HAP-1 (cell line): ENCODE results near the gene ACTR3C.
"Not testable (repeated sequence)": the region's sequence is repeated elsewhere in the genome, so short reads cannot be mapped to it uniquely, and the experiment has no call there.

Experiments
- DNase-seq, 2 experiments: peaks; one replicate each; pipeline ENCODE4 v3.0.0-alpha.2; 2016 to 2020; ENCODE audit warnings: low spot score in 2 of 2
- H3K27me3 ChIP-seq: fragments of 250-450 bp; sonication (Bioruptor Pico); 2 replicates; pipeline ENCODE4 v1.5.1; 2020; ENCODE audit warnings: low read depth, mild to moderate bottlenecking, moderate library complexity
- H3K36me3 ChIP-seq: fragments of 250-450 bp; sonication (Bioruptor Pico); replicated peaks from 2 replicates; pipeline ENCODE4 v1.5.1; 2020; ENCODE audit warnings: mild to moderate bottlenecking
- H3K4me1 ChIP-seq: fragments of 250-450 bp; sonication (Bioruptor Pico); 2 replicates; pipeline ENCODE4 v1.5.1; 2020; ENCODE audit warnings: mild to moderate bottlenecking
- H3K4me3 ChIP-seq: fragments of 250-450 bp; sonication (Bioruptor Pico); 2 replicates; pipeline ENCODE4 v1.5.1; 2020; ENCODE audit warnings: mild to moderate bottlenecking, moderate library complexity
- H3K9me3 ChIP-seq: fragments of 250-450 bp; sonication (Bioruptor Pico); 2 replicates; pipeline ENCODE4 v1.5.1; 2020; ENCODE audit warnings: mild to moderate bottlenecking, moderate library complexity
- in situ Hi-C: fragments of 300-500 bp; cut with MboI; formaldehyde crosslinking; loops from 3 replicates; pipeline ENCODE4 v1.14.3; 2020; ENCODE audit warnings: low sequenced_read_pairs, inconsistent platforms, mixed read lengths

ACTR3C gene

DNA sequence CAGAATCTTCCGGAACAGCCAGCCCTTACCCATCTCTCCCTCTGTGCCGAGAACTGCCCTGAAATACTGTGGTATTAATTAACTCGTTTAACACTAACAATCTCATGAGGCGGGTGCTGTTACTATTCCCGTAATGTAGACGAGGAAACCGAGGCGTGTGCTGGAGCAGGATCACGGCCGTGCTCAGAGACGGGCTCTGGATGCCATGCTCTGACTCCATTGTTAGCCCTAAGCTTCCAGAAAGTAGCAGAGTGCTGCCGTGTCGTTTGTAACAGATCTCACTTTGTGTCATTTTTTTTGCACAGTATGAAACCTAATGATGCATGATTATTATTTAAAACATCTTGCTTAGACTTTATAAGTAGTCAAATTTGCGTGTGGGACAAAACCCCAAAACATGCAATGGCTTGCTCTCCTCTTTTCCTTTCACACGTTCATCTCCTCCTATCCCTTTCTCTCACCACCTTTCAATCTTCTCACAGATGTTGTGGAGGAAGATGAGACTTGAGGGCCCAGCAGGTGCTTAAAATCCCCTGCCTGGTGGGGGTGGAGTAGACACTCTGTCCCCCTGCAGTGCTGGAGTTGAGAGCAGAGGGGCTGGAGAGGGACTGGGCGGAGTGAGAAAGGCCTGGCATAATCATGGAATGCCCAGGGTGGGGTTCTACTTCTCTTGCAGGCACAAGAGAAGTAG, 482 bp upstream of the ACTR3C start:
- DNase-seq, result no peak
- H3K4me3 ChIP-seq, result no peak overlapping the region
- in situ Hi-C loops, result no loop called here
- H3K27me3 ChIP-seq, result no peaks in the 10 kb centered on the region
- H3K36me3 ChIP-seq, result no peaks in the 10 kb centered on the region
- no peaks in the 10 kb centered on the region for H3K4me1 ChIP-seq
- H3K9me3 ChIP-seq, result no peaks in the 10 kb centered on the region

GRCh38 chr7:150322114-150322832, 1.1 kb downstream of the ACTR3C start:
- H3K27me3 ChIP-seq, result no peaks in the 10 kb centered on the region
- in situ Hi-C loops, result no loop called here
- H3K4me3 ChIP-seq, result no peak overlapping the region
- no peak for DNase-seq
- no peaks in the 10 kb centered on the region for H3K4me1 ChIP-seq
- H3K36me3 ChIP-seq, result no peaks in the 10 kb centered on the region
- no peaks in the 10 kb centered on the region for H3K9me3 ChIP-seq

DNA sequence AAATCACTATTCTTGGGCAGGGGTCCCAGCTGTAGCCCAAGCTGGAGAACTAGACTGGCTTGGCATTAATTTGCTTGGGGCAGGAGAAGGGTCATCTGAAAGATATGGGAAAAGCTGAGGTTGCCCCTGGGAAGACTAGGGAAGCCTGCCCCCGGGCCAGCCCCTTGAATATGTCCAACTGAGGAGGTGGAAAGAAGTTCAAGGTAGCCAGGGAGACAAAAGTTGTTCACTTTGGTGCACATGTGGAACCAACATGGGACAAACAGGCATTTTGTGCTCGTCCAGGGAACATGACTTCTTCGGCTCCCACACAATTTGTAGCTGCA, 1.6 kb downstream of the ACTR3C start:
- H3K9me3 ChIP-seq, result no peaks in the 10 kb centered on the region
- no peaks in the 10 kb centered on the region for H3K4me1 ChIP-seq
- no peak for DNase-seq
- H3K27me3 ChIP-seq, result no peaks in the 10 kb centered on the region
- in situ Hi-C loops, result no loop called here
- H3K36me3 ChIP-seq, result no peaks in the 10 kb centered on the region
- no peak overlapping the region for H3K4me3 ChIP-seq

DNA sequence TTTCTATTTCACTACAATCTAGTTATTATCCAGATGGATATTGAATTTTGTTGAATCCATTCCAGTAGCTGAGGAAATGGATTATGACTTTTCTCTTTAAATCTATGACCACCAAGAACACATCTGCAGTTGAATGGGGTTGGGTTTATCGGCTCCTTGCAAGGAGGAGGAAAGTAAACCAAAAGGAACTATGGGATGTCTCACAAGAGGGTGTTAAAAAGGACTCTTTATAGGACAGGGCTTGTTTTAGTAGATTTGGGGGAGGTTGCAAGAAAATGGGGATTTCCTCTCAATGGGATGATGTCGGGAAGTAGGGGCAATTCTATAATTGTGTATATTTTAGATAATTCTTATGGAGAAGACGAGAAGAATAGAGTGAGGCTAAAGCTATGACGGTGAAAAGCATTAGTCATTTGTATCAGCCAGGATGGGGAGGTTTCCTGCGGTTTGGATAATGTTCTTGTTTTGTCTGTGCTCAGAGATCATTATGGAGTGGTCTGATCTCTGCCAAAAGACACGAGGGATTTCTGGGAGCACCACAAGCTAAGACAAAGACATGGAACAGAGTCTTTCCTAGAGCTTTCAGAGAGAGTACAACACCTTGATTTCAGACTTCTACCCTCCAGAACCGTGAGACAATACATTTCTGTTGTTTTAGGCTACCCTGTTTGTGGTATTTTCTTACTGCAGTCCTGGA, 5.4 kb downstream of the ACTR3C start:
- DNase-seq, result no peak
- in situ Hi-C loops, result no loop called here

GRCh38 chr7:150316987-150317386, 6.4 kb downstream of the ACTR3C start:
- H3K4me1 ChIP-seq, result peaks cover 12% of the 10 kb centered on the region
- H3K9me3 ChIP-seq, H3K36me3 ChIP-seq, H3K27me3 ChIP-seq, in situ Hi-C loops, H3K4me3 ChIP-seq, DNase-seq: not testable (repeated sequence)

More for the DNA sequence above, 5.4 kb downstream of the ACTR3C start:
- Histone ChIP-seq H3K36me3 (no peaks in the 10 kb centered on the region), H3K4me3 (no peak overlapping the region), H3K4me1 (peaks cover 7% of the 10 kb centered on the region), H3K9me3 (no peaks in the 10 kb centered on the region), H3K27me3 (no peaks in the 10 kb centered on the region)

DNA sequence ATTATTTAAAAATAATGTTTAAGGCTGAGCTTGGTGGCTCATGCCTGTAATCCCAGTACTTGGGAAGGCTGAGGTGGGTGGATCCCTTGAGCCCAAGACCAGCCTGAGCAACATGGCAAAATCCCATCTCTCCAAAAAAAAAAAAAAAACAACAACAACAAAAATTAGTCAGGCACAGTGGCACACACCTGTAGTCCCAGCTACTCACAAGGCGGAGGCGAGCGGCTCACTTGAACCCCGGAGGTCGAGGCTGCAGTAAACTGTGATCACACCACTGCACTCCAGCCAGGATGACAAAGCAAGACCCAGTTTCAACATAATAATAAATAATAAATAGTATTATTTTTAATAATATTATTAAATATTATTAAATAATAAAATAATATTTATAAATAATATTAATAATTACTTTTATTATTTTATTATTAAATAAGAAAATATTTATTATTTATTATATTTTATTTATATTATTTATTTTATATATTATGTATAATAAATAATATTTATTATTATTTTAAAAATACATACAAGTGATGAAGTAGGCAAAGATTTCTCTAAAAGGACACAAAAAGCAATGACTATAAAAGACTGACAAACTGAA, 8.6 kb downstream of the ACTR3C start:
- H3K36me3 ChIP-seq, result no peaks in the 10 kb centered on the region
- in situ Hi-C loops, result no loop called here

GRCh38 chr7:150313870-150314269, 9.5 kb downstream of the ACTR3C start:
- H3K36me3 ChIP-seq, result no peaks in the 10 kb centered on the region
- H3K4me3 ChIP-seq, result no peak overlapping the region
- no peaks in the 10 kb centered on the region for H3K27me3 ChIP-seq
- H3K9me3 ChIP-seq, result no peaks in the 10 kb centered on the region
- in situ Hi-C loops, result no loop called here
- peaks cover 16% of the 10 kb centered on the region for H3K4me1 ChIP-seq
- DNase-seq, result no peak

More for the DNA sequence above, 8.6 kb downstream of the ACTR3C start:
- Histone ChIP-seq H3K4me1 (peaks cover 16% of the 10 kb centered on the region), H3K4me3 (no peak overlapping the region), H3K27me3 (no peaks in the 10 kb centered on the region), H3K9me3 (no peaks in the 10 kb centered on the region)
- DNase-seq, result no peak

DNA sequence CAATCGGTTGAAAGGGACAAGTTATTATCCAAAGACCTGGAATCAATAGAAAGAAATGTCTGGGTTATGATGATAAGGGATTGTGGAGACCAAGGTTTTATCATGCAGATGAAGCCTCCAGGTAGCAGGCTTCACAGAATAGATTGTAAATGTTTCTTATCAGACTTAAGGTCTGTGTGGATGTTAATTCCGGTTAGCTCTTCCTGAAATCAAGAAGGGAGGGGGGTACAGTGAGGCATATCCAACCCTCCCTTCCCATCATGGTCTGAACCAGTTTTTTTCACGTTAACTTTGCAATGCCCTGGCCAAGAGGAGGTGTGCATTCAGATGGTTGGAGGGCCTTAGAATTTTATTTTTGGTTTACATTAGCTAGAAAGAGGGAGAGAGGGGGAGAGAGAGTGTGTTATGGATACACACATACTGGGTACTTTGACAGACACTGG, 10.0 kb downstream of the ACTR3C start:
- Histone ChIP-seq H3K27me3 (no peaks in the 10 kb centered on the region), H3K9me3 (no peaks in the 10 kb centered on the region), H3K4me3 (no peak overlapping the region), H3K36me3 (no peaks in the 10 kb centered on the region), H3K4me1 (peaks cover 16% of the 10 kb centered on the region)
- DNase-seq, result no peak
- in situ Hi-C loops, result no loop called here

GRCh38 chr7:150312649-150313366, 10.5 kb downstream of the ACTR3C start:
- peaks cover 16% of the 10 kb centered on the region for H3K4me1 ChIP-seq
- H3K36me3 ChIP-seq, in situ Hi-C loops, H3K4me3 ChIP-seq, H3K27me3 ChIP-seq, H3K9me3 ChIP-seq, DNase-seq: not testable (repeated sequence)

- peaks cover 16% of the 10 kb centered on the region for H3K4me1 ChIP-seq
- no peak overlapping the region for H3K4me3 ChIP-seq
- no peaks in the 10 kb centered on the region for H3K27me3 ChIP-seq
- no peaks in the 10 kb centered on the region for H3K9me3 ChIP-seq
- no peak for DNase-seq
- in situ Hi-C loops, result no loop called here
- H3K36me3 ChIP-seq, result no peaks in the 10 kb centered on the region
These were observed 11.6 kb downstream of the ACTR3C start for GRCh38 chr7:150311711-150312110.

DNA sequence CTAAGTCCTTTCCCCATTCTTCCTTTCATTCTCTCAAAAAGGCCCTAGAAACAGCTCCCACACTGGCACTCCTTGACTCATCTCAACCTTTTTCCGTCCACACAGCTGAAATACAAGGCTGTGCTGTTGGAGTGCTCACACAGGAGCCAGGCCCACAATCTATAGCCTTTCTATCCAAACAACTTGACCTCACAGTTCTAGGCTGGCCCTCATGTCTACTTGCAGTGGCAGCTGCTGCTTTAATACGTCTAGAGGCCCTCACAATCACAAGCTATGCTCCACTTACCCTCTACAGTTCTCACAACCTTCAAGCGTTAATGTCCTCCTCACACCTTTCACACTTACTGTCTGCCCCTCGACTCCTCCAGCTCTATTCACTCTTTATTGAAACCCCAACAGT, 12.2 kb downstream of the ACTR3C start:
- Histone ChIP-seq H3K4me1 (peaks cover 16% of the 10 kb centered on the region), H3K27me3 (no peaks in the 10 kb centered on the region), H3K4me3 (no peak overlapping the region), H3K36me3 (no peaks in the 10 kb centered on the region), H3K9me3 (no peaks in the 10 kb centered on the region)
- no peak for DNase-seq
- in situ Hi-C loops, result no loop called here

DNA sequence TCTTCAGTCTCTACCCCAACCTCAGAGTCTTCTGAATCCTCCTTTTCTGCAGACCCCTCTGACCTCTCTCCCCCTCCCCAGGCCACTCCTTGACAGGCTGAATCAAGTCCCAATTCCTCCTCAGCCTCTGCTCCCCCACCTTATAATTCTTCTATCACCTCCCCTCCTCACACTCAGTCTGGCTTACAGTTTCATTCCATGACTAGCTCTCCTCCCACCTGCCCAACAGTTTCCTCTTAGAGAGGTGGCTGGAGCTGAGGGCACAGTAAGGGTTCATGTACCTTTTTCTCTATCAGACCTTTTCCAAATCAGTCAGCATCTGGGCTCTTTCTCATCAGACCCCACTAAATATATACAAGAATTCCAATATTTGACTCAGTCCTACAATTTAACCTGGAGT, 14.8 kb downstream of the ACTR3C start:
- no peak for DNase-seq
- H3K4me3 ChIP-seq, result no peak overlapping the region
- peaks cover 15% of the 10 kb centered on the region for H3K4me1 ChIP-seq
- H3K9me3 ChIP-seq, result no peaks in the 10 kb centered on the region
- no peaks in the 10 kb centered on the region for H3K27me3 ChIP-seq
- no peaks in the 10 kb centered on the region for H3K36me3 ChIP-seq
- in situ Hi-C loops, result no loop called here

GRCh38 chr7:150307904-150308303, 15.4 kb downstream of the ACTR3C start:
- Histone ChIP-seq H3K4me1 (peaks cover 9% of the 10 kb centered on the region), H3K36me3 (no peaks in the 10 kb centered on the region), H3K9me3 (no peaks in the 10 kb centered on the region), H3K4me3 (no peak overlapping the region), H3K27me3 (no peaks in the 10 kb centered on the region)
- in situ Hi-C loops, result no loop called here
- no peak for DNase-seq
